Mucosa of descending colon (tissue), 3 donors: ENCODE data around the gene DNAJA4. TPM values are rescaled to one million over a fixed set of nuclear protein-coding genes. Genes with fewer than 3 reads are reported as not detected.
"Not testable (repeated sequence)": the region's sequence is repeated elsewhere in the genome, so short reads cannot be mapped to it uniquely, and the experiment has no call there.

Source experiments
- ATAC-seq: fragments of 200-7000 bp; cut with Tn5 transposase; one replicate; pipeline ENCODE4 v1.9.1; 2020; ENCODE audit warnings: mild to moderate bottlenecking, moderate library complexity
- DNase-seq, 3 donors: peaks; one replicate each; pipeline ENCODE4 v3.0.0-alpha.2; 2020
- H3K36me3 ChIP-seq: fragments of 200-600 bp; one replicate; pipeline ENCODE4 v1.8.0; 2021; ENCODE audit warnings: low read depth, mild to moderate bottlenecking
- H3K4me1 ChIP-seq: fragments of 200-600 bp; one replicate; pipeline ENCODE4 v1.8.0; 2021; ENCODE audit warnings: low read depth, mild to moderate bottlenecking
- H3K4me3 ChIP-seq: fragments of 200-600 bp; one replicate; pipeline ENCODE4 v1.8.0; 2021; ENCODE audit warnings: mild to moderate bottlenecking
- H3K9me3 ChIP-seq: fragments of 200-600 bp; one replicate; pipeline ENCODE4 v1.8.0; 2021; ENCODE audit warnings: mild to moderate bottlenecking
- CTCF ChIP-seq: fragments of 200-600 bp; IDR thresholded peaks from one replicate; pipeline ENCODE4 v1.8.0; 2022; ENCODE audit warnings: antibody characterized with exemption, mild to moderate bottlenecking
- intact Hi-C, 2 donors: fragments of 100-400 bp; cut with DNase I in 1 of 2; cut with micrococcal nuclease in 1 of 2; formaldehyde crosslinking; loops; one replicate each; pipeline versions ENCODE4 v1.11.0 to v1.11.1; 2022; cut with DNase I, micrococcal nuclease
- total RNA-seq, 3 donors: library from RNA; stranded (reverse); fragmentation: NEBNext Ultra II Directional in 2 of 3; extraction: Animal tissue kit (Norgen Biotek cat#: 25700) in 2 of 3; gene quantifications; one replicate each; pipeline versions ENCODE4 v1.2.1 to v1.2.4, GENCODE V29; 2021 to 2023
- donor health status: DM: no; HTN: no; CAD: no; lungs with moderate emphysema.
- donor health status: DM: no; HTN: no; CAD: no.
- donor health status: DM: no; HTN: yes; CAD: no.

The DNAJA4 gene
- total RNA-seq, 3 donors from 2014 or later: 33.8 to 52.8 (median 43.5) TPM

DNA sequence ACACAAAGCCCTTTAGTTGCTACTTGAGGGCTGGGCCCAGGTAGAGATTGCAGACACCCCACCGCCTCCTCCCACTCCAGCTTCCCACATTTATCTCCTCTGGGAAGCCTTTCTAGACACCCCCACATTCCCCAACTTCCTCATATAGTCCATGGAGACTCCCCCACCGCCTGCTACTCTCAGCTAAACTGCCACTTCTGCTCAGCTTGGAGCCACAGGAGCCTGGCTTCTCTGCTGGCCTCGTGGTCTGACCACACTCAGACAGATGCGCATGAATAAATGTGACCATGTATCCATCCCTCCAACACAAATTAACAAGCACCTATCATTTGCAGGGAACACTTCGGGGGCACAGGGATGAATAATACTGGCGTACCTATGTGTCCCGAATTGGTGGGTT lies 19.5 kb upstream of the DNAJA4 start:
- no peak for ATAC-seq
- DNase-seq: no peak
- peaks cover 17% of the 10 kb centered on the region for H3K4me1 ChIP-seq
- no peak for TF ChIP-seq CTCF
- no peaks in the 10 kb centered on the region for H3K36me3 ChIP-seq
- no peaks in the 10 kb centered on the region for H3K9me3 ChIP-seq
- no peak overlapping the region for H3K4me3 ChIP-seq
- intact Hi-C loops: loop anchor here in 1 of 2 donors (5.0 to 10.0 kb wide), 3 partner anchors 70 to 133 kb away; partner anchors contain the start of gene CIB2

- ATAC-seq, H3K4me3 ChIP-seq, H3K36me3 ChIP-seq, H3K9me3 ChIP-seq, DNase-seq: not testable (repeated sequence)
- H3K4me1 ChIP-seq: peaks cover 17% of the 10 kb centered on the region
- intact Hi-C loops: loop anchor here in 1 of 2 donors (10.0 kb wide), 1 partner anchor 71 kb away; no protein-coding TSS in a partner anchor
These were observed 19.0 kb upstream of the DNAJA4 start for GRCh38 chr15:78245392-78245791.

- H3K36me3 ChIP-seq, ATAC-seq, DNase-seq, H3K9me3 ChIP-seq, H3K4me3 ChIP-seq: not testable (repeated sequence)
- intact Hi-C loops: loop anchor here in 1 of 2 donors (10.0 kb wide), 1 partner anchor 71 kb away; no protein-coding TSS in a partner anchor
- H3K4me1 ChIP-seq: peaks cover 17% of the 10 kb centered on the region
These were observed 18.3 kb upstream of the DNAJA4 start for GRCh38 chr15:78245976-78246620.

GRCh38 chr15:78247911-78248310 lies 16.5 kb upstream of the DNAJA4 start:
- Histone ChIP-seq H3K4me1 (peaks cover 17% of the 10 kb centered on the region), H3K9me3 (no peaks in the 10 kb centered on the region), H3K36me3 (no peaks in the 10 kb centered on the region), H3K4me3 (no peak overlapping the region)
- DNase-seq: no peak
- no peak for ATAC-seq
- TF ChIP-seq CTCF: no peak
- intact Hi-C loops: loop anchor here in 1 of 2 donors (10.0 kb wide), 1 partner anchor 73 kb away; no protein-coding TSS in a partner anchor

GRCh38 chr15:78249131-78249530 lies 15.2 kb upstream of the DNAJA4 start:
- TF ChIP-seq CTCF: no peak
- H3K36me3 ChIP-seq: no peaks in the 10 kb centered on the region
- H3K4me1 ChIP-seq: peaks cover 6% of the 10 kb centered on the region
- ATAC-seq: no peak
- H3K9me3 ChIP-seq: no peaks in the 10 kb centered on the region
- H3K4me3 ChIP-seq: no peak overlapping the region
- DNase-seq: no peak
- intact Hi-C loops: loop anchor here in 1 of 2 donors (10.0 kb wide), 1 partner anchor 74 kb away; no protein-coding TSS in a partner anchor

GRCh38 chr15:78251136-78251535 lies 13.2 kb upstream of the DNAJA4 start:
- ATAC-seq (no peak), DNase-seq (no peak)
- intact Hi-C loops: no loop called here

More at GRCh38 chr15:78251136-78251535, 13.2 kb upstream of the DNAJA4 start:
- H3K4me1 ChIP-seq: no peaks in the 10 kb centered on the region
- H3K4me3 ChIP-seq: no peak overlapping the region
- no peaks in the 10 kb centered on the region for H3K36me3 ChIP-seq
- no peaks in the 10 kb centered on the region for H3K9me3 ChIP-seq
- no peak for TF ChIP-seq CTCF
